ENCODE measurements around the gene F8. TPM values are rescaled to one million over a fixed set of nuclear protein-coding genes. Genes with fewer than 3 reads are reported as not detected.

Gene F8
- total RNA-seq, 1 experiment from 2014 or later, result 0.91 TPM

- H3K4me2 ChIP-seq (ENCODE audit: low read length), result peak overlapping the region; percentile 89
- H3K9ac ChIP-seq (ENCODE audit: low read length), result peak overlapping the region; percentile 75; the same call in 1 of the 2 replicates
- no peaks in the 10 kb centered on the region for H3K27me3 ChIP-seq (ENCODE audit: low read length)
- ATAC-seq, result no peak
- H3K4me3 ChIP-seq (ENCODE audit: low read length), result peak overlapping the region; percentile 83
- intact Hi-C loops (cut with micrococcal nuclease), result no loop called here
- no TSS peak for BruUV-seq (replicated peaks)
- no peaks in the 10 kb centered on the region for H3K9me3 ChIP-seq (ENCODE audit: low read length)
- no peak overlapping the region for H3K27ac ChIP-seq (ENCODE audit: low read length)
- peaks cover 7% of the 10 kb centered on the region; the same call in 1 of the 2 replicates for H4K20me1 ChIP-seq (ENCODE audit: low read length)
- peaks cover 81% of the 10 kb centered on the region for H3K79me2 ChIP-seq (ENCODE audit: low read length)
- no peak overlapping the region for H2AFZ ChIP-seq (ENCODE audit: low read length)
- no peaks in the 10 kb centered on the region for H3F3A ChIP-seq (ENCODE audit: low read length, unreplicated experiment)
- DNase-seq, result no peak
- H3K36me3 ChIP-seq (ENCODE audit: low read depth, low read length), result peaks cover 3% of the 10 kb centered on the region; the same call in 1 of the 2 replicates
- POLR2A ChIA-PET (ENCODE audit: unreplicated experiment), result no interaction called here
- CTCF ChIA-PET, result no interaction called here
- H3K9me2 ChIP-seq (replicated peaks; ENCODE audit: low read length), result no peaks in the 10 kb centered on the region
- TF ChIP-seq EZH2phosphoT487 (IDR thresholded peaks at IDR 0.05; ENCODE audit: borderline replicate concordance, low read length) (no peak), EZH2 (IDR thresholded peaks at IDR 0.05; ENCODE audit: low read length, unreplicated experiment) (no peak), CTCF (conservative IDR thresholded peaks at IDR 0.05; ENCODE audit: low read depth, low read length) (no peak)
- H3K4me1 ChIP-seq (ENCODE audit: insufficient read depth, low read length), result peaks cover 64% of the 10 kb centered on the region
These were observed 46.9 kb upstream of the F8 start for GRCh38 chrX:155069414-155069813.

DNA sequence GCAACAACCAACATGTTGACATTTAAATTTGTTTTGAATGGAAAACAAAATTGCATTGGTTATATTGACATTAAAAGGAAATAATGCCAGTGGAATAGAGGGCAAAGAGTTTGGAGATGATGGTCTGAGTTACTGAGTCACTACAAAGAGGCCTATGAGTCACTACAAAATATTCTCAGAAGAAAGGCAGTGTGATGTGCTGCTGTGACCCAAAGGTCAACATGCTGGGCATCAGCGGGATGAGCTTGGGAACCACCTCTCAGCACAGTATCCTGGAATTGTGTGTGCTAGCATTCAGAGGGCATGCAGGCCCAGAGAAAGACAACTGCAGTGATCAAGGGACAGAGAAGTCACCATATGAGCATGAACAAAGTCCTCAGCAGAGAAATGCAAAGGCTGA is 45.6 kb upstream of the F8 start:
- DNase-seq, result peak; percentile 82
- Histone ChIP-seq H3K27ac (ENCODE audit: low read length) (peak overlapping the region; percentile 62), H2AFZ (ENCODE audit: low read length) (no peak overlapping the region), H3K4me1 (ENCODE audit: insufficient read depth, low read length) (peaks cover 59% of the 10 kb centered on the region), H3K36me3 (ENCODE audit: low read depth, low read length) (no peaks in the 10 kb centered on the region; the same call in 1 of the 2 replicates), H3F3A (ENCODE audit: low read length, unreplicated experiment) (no peaks in the 10 kb centered on the region), H4K20me1 (ENCODE audit: low read length) (0 out of 2 replicates have a peak, but pooled peaks cover 7% of the 10 kb centered on the region), H3K9ac (ENCODE audit: low read length) (no peak overlapping the region), H3K79me2 (ENCODE audit: low read length) (peaks cover 69% of the 10 kb centered on the region), H3K9me3 (ENCODE audit: low read length) (no peaks in the 10 kb centered on the region), H3K27me3 (ENCODE audit: low read length) (no peaks in the 10 kb centered on the region), H3K4me2 (ENCODE audit: low read length) (peak overlapping the region; percentile 89), H3K4me3 (ENCODE audit: low read length) (peak overlapping the region; percentile 83; the same call in 1 of the 2 replicates), H3K9me2 (replicated peaks; ENCODE audit: low read length) (no peaks in the 10 kb centered on the region)
- ChIA-PET CTCF (no interaction called here), POLR2A (ENCODE audit: unreplicated experiment) (interaction anchor here (0.5 kb wide), 1 partner anchor 148 kb away, joined by 3 read pairs; no protein-coding TSS in a partner anchor)
- intact Hi-C loops (cut with micrococcal nuclease), result no loop called here
- TF ChIP-seq EZH2 (IDR thresholded peaks at IDR 0.05; ENCODE audit: low read length, unreplicated experiment) (no peak), CTCF (conservative IDR thresholded peaks at IDR 0.05; ENCODE audit: low read depth, low read length) (no peak), EZH2phosphoT487 (IDR thresholded peaks at IDR 0.05; ENCODE audit: borderline replicate concordance, low read length) (no peak)
- no TSS peak for BruUV-seq (replicated peaks)
- peak; percentile 39 for ATAC-seq

DNA sequence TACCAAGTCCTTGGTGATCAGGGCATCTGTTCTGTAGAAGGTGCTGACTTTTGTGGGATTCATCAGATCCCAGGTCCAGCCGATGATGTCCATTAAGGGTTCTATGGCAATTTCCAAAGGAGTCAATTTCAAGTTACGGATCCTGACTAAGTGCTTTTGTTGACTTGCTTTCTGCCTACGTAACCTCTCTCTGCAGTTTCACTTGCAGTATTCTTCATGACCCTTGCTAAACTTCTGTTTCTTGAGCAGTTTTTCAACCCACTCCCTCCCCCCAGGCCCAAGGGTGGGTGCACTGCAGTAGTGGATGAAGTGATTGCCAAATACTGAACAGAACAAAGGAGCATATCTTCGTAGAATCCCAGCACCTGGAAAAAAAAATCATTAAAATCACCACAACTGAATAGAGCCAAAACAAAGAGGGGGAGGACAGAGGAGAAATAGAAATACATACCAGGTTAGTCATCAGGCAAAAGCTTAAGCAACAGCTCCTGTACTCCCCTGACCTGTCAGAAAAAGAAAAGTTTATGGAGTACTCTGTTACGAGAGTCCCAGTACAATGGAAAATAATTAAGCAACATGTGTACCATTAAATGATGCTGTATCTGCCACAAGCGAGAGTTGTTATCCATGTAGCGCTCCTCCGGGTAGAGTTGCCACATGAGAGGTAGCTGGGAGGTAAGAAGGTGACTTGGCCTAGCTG is 42.7 kb upstream of the F8 start:
- no peaks in the 10 kb centered on the region for H3K27me3 ChIP-seq (ENCODE audit: low read length)
- no peak for TF ChIP-seq EZH2 (IDR thresholded peaks at IDR 0.05; ENCODE audit: low read length, unreplicated experiment)
- no peak for TF ChIP-seq CTCF (conservative IDR thresholded peaks at IDR 0.05; ENCODE audit: low read depth, low read length)
- no peak for TF ChIP-seq EZH2phosphoT487 (IDR thresholded peaks at IDR 0.05; ENCODE audit: borderline replicate concordance, low read length)
- H3K4me2 ChIP-seq (ENCODE audit: low read length), result peak overlapping the region; percentile 79
- intact Hi-C loops (cut with micrococcal nuclease), result no loop called here
- H3K4me3 ChIP-seq (ENCODE audit: low read length), result peak overlapping the region; percentile 9; the same call in 1 of the 2 replicates
- H3K9me3 ChIP-seq (ENCODE audit: low read length), result no peaks in the 10 kb centered on the region
- H3K27ac ChIP-seq (ENCODE audit: low read length), result peak overlapping the region; percentile 14; the same call in 1 of the 2 replicates
- H3K79me2 ChIP-seq (ENCODE audit: low read length), result peaks cover 45% of the 10 kb centered on the region
- H4K20me1 ChIP-seq (ENCODE audit: low read length), result 0 out of 2 replicates have a peak, but pooled peaks cover 7% of the 10 kb centered on the region
- H3K4me1 ChIP-seq (ENCODE audit: insufficient read depth, low read length), result peaks cover 52% of the 10 kb centered on the region
- H3K9me2 ChIP-seq (replicated peaks; ENCODE audit: low read length), result no peaks in the 10 kb centered on the region
- H3F3A ChIP-seq (ENCODE audit: low read length, unreplicated experiment), result no peaks in the 10 kb centered on the region
- H3K36me3 ChIP-seq (ENCODE audit: low read depth, low read length), result 0 out of 2 replicates have a peak, but pooled peaks cover 7% of the 10 kb centered on the region
- no peak overlapping the region for H3K9ac ChIP-seq (ENCODE audit: low read length)
- BruUV-seq (replicated peaks), result no TSS peak
- H2AFZ ChIP-seq (ENCODE audit: low read length), result no peak overlapping the region
- ChIA-PET POLR2A (ENCODE audit: unreplicated experiment) (interaction anchor here (1.1 kb wide), 1 partner anchor 38 kb away, joined by 4 read pairs; the partner anchor contains the start of gene FUNDC2), CTCF (no interaction called here)
- DNase-seq (peak; percentile 66), ATAC-seq (peak; percentile 66)
